Endothelial cell of hepatic sinusoid (primary cell): ENCODE results near the gene ATAD3A.
"Not testable (repeated sequence)": the region's sequence is repeated elsewhere in the genome, so short reads cannot be mapped to it uniquely, and the experiment has no call there.

Experiments
- in situ Hi-C: cut with HindIII; loops from 2 replicates; pipeline ENCODE4 v1.10.0; 2017; ENCODE audit warnings: low sequenced_read_pairs

The ATAD3A gene

DNA sequence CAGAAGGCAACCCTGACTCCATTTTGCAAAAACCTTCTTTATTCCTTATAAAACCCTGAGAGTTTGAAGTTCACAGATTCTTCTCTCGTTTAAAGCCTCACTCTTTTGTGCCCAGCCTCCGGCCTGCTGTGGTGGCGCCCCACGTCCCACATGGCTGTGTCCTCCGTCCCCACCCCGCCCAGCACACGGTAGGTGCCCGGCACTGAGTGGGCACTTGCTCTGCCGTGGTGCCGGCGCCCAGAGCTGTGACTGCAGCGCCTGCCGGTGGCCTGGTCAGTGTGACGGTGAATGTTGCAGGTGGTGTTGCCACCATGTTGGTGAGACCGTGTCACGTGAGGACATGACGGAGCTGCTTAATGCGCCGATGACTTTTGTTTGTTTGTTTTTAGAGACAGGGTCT lies 9.4 kb downstream of the ATAD3A start:
- in situ Hi-C loops, result loop anchor here (10.0 kb wide), 1 partner anchor 147 kb away; the partner anchor contains the start of gene AURKAIP1

DNA sequence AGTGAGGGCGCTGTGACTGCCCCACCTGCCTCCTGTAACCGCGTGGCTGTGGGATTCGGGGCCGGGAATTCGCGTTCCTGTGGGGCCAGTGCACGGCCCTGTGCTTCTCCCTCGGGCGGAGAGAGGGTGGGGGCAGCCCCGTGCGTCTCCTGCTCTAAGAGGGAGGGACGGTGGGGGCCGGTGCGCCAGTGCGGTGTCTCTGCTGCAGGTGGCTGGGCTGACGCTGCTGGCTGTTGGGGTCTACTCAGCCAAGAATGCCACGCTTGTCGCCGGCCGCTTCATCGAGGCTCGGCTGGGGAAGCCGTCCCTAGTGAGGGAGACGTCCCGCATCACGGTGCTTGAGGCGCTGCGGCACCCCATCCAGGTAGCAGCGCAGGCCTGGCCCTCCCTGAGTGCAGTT lies 10.6 kb downstream of the ATAD3A start:
- in situ Hi-C loops, result loop anchor here (10.0 kb wide), 1 partner anchor 148 kb away; the partner anchor contains the start of gene AURKAIP1

DNA sequence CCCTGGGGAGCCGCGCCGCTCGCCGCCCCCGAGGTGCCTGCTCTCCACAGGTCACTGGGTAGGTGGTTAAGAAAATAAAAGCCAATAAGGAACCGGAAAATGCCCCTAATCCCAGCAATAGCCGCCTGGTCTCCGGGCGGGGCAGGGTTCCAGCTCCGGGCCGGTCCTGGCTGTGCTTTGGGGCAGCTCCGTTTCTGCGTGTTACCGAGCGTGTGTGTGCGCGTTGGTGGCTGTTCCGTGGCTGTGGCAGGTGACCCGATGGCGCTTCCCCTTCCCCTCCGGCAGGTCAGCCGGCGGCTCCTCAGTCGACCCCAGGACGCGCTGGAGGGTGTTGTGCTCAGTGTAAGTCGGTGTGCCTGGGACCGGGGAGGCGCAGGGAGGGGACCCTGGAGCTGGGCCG lies 11.3 kb downstream of the ATAD3A start:
- in situ Hi-C loops, result loop anchor here (10.0 kb wide), 1 partner anchor 148 kb away; the partner anchor contains the start of gene AURKAIP1

DNA sequence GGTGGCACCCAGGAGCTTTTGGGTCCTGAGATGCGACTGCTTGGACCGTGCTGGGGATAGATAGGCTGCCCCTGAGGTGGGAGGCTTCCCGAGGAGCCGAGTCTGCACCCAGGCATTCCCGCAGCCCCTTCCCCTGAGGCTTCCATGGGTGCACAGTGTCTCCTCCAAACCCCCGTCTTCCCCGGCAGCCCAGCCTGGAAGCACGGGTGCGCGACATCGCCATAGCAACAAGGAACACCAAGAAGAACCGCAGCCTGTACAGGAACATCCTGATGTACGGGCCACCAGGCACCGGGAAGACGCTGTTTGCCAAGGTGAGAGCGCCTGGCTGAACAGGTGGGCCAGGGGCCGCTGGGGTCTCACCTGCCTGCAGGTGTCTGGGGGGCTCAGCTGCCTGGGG lies 11.7 kb downstream of the ATAD3A start:
- in situ Hi-C loops, result loop anchor here (10.0 kb wide), 1 partner anchor 149 kb away; the partner anchor contains the start of gene AURKAIP1

DNA sequence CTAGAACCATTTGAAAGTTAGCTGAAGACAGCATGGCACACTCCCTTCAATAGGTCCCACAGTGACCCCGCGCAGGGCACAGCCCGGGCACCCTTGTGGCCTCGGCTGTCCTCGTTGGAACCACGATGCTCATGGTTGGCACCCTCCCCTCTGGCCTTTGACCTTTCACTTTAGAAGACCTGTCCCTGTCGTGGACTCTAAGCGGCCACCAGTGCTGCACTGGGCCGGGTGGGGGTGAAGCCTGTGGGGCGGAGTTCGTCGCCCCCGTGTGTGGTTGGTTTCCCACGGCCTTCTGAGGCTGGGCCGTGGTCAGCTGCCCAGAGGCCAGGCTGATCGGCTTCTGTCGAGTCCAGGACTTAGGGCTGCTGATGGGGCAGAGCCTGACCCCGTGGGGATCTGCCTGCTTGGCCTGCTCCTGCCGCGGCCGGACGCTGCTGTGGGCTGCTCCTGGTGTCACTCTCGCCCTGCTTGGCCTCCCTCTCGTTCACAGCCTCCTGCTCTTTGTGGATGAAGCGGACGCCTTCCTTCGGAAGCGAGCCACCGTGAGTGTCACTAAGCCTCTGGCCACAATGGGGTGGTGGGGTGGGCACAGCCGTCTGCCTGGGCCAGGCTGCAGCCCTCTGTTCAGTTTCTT lies 12.9 kb downstream of the ATAD3A start:
- in situ Hi-C loops, result loop anchor here (10.0 kb wide), 1 partner anchor 150 kb away; the partner anchor contains the start of gene AURKAIP1

DNA sequence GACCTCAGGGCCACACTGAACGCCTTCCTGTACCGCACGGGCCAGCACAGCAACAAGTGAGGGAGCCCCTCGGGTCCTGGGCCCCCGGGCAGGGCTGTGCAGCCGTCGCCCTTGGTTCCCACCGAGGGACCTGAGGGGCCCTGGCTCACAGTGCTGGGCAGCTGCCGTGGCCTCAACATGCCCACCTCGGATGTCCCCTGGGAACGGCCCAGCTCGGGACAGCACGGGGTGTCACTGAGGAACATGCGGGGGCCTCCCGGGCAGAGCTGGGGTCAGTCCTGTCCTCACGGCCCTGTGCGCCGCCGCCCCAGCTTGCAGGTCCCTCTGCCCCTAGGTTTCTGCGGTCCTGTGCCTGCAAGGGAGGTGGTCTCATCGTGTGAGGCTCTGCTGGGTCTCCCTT lies 14.5 kb downstream of the ATAD3A start:
- in situ Hi-C loops, result loop anchor here (10.0 kb wide), 1 partner anchor 152 kb away; the partner anchor contains the start of gene AURKAIP1

DNA sequence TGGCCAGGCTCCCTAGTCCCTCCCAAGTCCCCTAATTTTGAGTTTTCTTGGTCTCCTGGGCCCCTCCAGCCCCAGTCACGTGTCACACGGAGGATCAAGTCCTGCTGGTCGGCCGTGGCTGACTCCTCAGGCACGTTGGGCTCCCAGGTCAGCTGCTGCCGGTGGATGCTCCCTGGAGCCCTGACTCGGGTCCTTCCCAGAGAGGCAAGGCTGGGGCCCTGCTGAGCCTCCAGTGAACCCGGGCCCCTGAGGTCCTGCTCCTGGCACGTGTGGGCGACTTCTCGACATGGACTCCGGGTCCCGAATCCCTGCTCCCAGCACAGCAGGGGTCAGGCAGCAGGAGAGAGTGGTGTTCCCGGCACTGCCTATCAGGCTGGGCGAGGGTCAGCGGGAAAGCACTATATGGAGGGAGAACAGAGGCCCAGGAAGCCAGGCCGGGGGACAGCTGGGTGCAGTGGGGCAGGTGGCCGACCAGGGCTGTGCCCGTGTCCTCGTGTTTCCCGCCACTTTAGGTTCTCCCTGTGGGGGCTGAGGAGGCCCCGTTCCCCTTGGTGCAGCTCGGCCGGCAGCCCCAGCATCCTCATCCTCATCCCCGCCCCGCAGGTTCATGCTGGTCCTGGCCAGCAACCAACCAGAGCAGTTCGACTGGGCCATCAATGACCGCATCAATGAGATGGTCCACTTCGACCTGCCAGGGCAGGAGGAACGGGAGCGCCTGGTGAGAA lies 15.3 kb downstream of the ATAD3A start:
- in situ Hi-C loops, result loop anchor here (10.0 kb wide), 1 partner anchor 152 kb away; the partner anchor contains the start of gene AURKAIP1

DNA sequence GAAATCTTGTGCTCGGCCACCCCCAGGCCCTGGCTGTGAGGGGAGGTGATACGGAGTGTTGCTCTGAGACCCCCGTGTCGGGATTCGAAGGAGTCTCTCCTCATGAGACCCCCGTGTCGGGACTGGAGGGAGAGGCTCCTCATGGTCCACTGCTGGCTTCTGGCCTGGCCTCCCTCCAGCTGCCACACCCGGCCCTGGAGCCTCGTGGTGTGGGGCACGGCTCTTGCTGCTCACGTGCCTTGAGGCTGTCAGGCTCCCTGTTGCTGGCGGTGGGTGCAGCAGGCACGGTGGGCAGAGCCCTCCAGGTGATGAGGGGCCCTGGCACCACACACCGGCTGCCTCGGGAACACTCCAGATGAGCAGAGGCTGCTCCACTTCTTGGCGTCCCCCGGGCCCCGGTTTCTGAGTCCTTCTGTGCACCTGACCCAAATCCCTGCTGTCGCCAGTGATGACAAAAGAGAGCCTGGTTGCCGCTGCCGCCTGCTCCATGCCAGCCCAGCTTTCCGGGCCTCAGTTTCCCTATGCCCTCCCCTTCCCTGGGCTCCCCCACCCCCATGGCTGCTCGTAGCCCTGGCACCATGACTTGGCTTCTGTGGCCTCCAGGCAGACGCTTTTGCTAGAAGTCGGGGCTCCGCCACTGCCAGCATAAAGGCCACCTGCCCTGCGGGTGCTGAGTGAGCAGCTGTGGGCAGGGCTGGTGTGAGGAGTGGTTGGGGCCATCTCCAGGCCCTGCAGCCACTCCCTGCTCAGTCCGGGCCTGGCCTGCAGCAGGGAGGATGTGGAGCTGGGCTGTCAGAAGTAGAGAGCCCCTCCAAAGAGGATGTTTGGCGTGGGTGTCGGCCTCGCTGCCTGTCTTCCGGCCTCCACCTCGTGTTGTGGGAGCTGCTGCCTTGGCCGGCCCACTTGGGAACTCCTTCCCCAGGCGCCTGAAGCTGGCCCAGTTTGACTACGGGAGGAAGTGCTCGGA lies 16.6 kb downstream of the ATAD3A start:
- in situ Hi-C loops, result loop anchor here (10.0 kb wide), 1 partner anchor 154 kb away; the partner anchor contains the start of gene AURKAIP1

DNA sequence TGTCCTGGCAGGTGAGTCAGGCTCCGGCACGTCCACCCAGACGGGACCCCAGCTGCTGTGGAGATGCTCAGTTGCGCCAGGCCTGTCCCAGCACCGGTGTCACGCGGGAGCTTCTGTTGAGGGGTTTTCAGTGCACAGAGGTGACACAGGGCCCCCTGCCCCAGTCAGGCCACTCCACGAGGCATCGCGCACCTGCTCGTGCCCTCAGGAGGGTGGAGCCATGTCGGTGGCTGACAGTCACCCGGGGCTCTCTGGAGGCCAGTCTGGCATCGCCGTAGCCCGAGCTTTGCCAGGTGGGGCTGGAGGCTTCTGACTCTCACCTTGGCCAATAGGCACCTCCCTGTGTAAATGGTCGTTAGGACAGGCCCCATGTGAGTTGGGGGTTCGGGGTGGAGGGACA lies 17.4 kb downstream of the ATAD3A start:
- in situ Hi-C loops, result loop anchor here (10.0 kb wide), 1 partner anchor 155 kb away; the partner anchor contains the start of gene AURKAIP1

DNA sequence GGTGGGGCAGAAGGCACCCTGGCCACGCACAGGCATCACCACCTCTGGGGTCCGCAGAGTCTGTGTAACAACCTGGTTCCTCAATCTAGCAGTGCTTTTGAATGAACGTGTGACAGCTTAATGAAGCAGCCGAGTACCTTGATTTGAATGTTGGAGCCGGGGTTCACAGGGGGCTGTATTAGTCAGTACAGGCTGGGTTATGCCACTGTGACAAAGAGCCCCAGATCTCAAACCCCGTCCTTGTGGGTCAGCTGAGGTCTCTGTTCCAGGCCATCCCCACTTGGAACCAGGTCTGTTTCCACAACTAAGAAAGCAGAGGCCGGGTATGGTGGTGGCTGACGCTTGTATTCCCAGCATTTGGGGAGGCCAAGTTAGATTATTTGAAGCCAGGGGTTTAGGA lies 18.0 kb downstream of the ATAD3A start:
- in situ Hi-C loops, result loop anchor here (10.0 kb wide), 1 partner anchor 155 kb away; the partner anchor contains the start of gene AURKAIP1

DNA sequence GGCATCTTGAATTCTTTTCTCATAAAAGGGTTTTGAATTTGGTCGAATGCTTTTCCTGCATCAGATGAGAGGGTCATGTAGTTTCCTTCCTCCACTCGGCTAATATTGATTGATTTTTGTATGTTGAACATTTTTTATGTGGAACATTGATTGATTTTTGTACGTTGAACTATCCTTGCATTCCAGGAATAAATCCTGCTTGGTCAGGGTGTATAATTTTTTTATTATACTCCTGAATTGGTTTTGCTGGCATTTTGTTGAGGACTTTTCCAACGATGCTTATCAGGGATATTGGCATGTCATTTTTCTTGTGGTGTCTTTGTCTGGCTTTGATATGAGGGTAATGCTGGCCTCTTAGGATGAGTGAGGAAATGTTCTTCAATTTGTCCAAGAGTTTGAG lies 20.0 kb downstream of the ATAD3A start:
- in situ Hi-C loops, result no loop called here

DNA sequence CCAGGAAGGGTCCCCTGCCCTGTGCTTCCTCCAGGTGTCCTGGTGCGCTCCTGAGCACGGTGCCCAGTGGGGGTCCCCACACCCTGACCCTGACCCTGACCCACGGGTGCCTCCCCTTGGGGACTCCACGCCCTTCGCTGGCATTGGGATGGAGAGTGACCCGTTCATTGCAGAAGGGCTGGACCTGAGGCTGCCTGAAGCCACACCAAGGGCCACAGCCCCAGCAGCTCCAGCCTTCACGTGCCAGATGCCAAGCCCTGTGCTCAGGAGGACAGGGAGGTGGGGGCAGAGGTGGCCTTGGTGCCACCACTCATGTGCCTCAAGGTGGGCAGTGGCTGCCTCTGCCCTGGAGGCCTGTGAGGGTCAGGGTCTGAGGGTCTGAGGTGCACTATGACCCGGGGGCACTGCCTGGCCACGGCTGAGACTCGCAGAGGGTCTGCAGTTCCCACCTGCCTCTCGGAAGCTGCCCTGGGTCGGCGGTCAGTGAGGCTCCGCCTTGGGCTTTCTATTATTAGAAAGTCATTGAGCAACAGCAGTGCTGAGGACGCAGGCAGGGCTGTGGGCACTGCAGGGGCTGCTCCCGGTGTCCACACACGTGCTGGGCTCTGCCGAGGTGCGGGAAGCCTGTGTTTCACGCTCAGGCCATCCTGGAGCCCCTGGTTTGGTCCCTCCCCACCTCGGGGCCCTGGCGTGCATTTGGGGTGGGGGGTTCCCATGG lies 21.4 kb downstream of the ATAD3A start:
- in situ Hi-C loops, result not testable (repeated sequence)

DNA sequence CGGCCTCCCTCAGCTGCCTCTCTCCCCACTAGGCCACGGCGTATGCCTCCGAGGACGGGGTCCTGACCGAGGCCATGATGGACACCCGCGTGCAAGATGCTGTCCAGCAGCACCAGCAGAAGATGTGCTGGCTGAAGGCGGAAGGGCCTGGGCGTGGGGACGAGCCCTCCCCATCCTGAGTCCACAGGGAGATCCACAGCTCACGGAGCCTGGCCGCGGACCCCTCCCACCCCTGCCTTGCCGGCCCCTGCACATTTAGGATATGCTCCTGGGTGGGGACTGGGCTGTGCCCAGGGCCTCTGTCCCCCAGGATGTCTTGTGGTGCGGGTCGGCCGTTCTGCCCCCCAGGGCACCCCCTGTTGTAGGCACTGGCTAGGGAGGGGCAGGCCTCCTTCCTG lies 21.9 kb downstream of the ATAD3A start:
- in situ Hi-C loops, result not testable (repeated sequence)

DNA sequence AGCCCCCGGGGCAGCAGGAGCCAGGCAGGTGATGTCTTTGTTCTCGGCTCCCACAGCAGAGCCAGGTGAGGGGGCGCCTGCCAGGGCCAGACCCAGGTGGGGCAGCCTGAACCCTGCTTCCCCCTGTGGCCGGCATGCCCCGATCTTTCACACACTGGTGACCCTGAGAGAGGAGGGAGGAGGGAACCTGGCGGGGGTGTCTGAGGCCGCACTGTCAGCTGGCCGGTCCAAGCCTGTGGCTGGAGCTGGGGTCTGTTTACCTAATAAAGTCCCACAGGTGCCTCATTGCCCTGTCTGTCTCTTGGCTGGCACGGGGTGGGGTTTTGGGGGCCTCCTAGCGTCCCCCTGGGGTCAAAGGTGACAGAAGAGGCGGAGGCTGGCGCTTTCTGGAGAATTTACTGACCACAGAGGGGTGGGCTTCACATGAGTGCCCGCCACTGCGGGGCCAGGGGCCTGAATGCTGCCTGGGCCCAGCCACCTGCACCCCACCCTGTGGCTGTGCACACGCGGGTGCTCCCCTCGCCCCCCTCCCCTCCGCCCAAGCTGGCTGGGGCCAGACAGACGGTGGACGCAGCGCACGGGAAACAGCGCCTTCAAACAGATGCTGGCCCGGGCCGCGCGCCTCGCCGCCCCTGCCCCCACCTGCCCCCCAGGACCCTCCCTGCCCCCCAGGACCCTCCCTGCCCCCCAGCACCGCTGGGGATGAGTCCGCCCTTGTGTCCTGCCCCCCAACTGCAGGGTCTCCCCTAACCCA lies 22.6 kb downstream of the ATAD3A start:
- in situ Hi-C loops, result no loop called here

DNA sequence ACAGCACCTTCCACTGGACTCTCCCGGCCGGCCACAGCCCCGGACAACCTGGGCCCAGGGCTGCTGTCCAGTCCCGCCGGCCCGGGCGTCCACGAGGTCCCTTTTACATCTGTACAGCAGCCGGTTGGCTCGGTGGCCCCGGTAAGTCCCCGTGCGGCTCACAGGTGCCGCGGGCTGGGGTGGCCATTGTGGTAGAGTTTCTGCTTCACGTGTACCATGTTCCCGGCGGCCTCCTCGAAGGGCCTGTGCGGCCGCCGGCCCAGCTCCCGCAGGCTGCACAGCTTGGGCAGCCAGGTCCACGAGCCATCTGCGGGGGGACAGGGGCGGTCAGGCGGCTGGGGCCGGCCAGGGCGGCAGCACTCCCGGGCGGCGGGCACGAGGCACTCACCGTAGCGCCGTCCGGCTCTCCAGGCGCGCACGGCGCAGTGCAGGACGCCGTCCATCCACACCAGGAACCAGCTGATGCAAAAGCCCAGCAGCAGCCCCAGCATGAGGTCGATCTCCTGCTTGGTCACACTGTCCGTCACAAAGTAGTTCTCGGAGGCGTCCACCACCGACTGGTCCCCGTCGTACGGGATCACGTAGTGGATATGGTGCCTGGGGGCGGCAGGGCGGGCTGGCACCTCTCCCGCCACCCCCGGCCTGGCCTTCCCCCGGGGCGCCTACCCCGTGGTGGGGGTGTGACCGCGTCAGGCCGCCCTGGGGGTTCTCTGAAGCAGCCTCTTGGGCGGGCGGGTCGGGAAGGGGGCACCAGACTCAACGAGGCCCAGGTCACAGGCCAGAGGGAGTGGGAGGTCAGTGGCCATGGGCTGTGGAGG lies 23.4 kb downstream of the ATAD3A start:
- in situ Hi-C loops, result no loop called here

DNA sequence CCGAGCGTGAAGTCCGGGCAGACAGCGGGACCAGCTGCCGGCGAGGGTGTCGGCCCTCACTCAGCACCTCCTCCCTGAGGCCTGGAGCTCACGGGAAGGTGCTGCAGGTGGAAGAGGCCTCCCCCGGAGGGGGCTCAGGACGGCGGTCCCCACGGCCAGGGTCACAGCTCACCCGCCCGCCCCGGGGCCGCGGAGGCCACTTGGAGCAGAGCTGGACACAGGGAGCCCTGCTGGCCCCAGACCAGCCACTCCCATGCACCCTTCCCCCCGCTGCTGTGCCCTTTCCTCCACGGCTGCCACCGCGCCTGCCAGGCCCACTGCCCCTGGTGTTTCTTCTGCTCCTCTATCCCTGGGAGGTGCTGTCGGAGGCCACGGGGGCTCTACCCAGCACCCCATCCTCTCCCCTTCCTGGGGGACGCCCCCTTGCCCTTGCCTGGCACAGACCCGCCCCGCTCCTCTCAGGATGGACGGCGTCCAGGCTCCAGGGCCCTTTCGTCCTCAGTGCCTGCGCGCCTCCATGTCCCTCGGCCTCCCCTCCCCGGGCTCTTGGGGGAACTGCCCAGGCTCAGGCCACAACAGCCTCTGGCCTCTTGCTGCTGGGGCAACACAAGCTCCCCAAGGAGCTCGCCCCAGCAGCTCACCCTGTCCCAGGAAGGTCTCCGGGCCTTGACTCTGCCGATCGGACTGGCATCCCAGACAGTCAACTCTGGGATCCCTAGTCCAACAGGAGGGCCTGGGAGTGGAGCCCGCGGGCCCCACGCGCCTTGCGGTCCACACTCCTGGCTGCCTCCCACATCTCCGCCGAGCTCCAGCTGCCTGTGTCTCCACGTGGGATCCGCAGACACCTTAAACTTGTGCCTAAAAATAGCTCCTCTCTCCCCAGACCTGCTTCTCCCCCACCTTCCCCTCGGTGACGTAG lies 24.3 kb downstream of the ATAD3A start:
- in situ Hi-C loops, result no loop called here

DNA sequence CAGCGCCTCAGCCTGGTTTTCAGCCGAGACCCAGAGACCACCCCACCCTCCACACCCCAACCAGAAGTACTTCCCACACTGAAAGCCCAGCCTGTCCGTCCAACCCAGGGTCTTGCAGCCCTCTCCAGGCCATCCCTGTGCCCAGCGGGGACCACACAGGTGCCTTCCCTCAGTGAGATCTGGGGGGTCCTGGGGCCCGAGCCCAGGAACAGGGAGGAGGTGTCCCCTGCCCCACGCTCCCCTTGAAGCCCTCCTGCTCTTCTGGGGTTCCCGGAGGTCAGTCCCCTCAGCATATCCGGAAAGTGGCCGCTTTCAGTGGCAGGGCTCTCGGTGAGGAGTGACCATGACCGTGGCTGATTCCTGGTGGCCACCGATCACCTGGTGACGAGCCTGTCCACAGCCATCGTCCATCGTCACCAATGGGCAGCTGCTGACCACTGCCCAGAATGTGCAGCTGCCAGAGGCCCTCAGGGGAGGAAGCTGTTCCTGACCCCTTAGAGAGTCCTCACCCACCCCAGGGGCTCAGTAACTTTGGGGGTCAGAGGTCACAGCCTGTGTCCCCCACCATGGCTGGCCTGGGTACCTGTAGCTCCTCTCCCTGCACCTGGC lies 25.1 kb downstream of the ATAD3A start:
- in situ Hi-C loops, result no loop called here
